Stimulated activated naive B cell treated with anti-CD40 and anti-IgM and Interleukin-4, amounts not matched to agents 10 μg/mL and 1 μg/mL and 100 μg/mL, for 72 hours (primary cell): ENCODE data around the gene SH3BGRL2.

Experiments used
- ATAC-seq, 2 donors: fragments of 150-1000 bp; cut with Tn5 transposase; replicated peaks; 2 replicates each; pipeline ENCODE4 v1.10.0; 2021; ENCODE audit warnings: moderate library complexity in 1 of 2
- DNase-seq: peaks from one replicate; pipeline ENCODE4 v3.0.0; 2021
- H3K27ac Mint-ChIP-seq: one replicate; pipeline ENCODE4 v1.8.0; 2022; ENCODE audit warnings: mild to moderate bottlenecking, mixed read lengths
- H3K27me3 Mint-ChIP-seq, 2 donors: one replicate each; pipeline ENCODE4 v1.8.0; 2022; ENCODE audit warnings: mixed read lengths in 2 of 2
- H3K36me3 Mint-ChIP-seq, 2 donors: one replicate each; pipeline ENCODE4 v1.8.0; 2022; ENCODE audit warnings: mixed read lengths in 2 of 2, mild to moderate bottlenecking in 1 of 2
- H3K4me1 Mint-ChIP-seq, 2 donors: one replicate each; pipeline ENCODE4 v1.8.0; 2022; ENCODE audit warnings: mixed read lengths in 2 of 2, mild to moderate bottlenecking in 1 of 2
- H3K4me3 Mint-ChIP-seq, 2 donors: one replicate each; pipeline ENCODE4 v1.8.0; 2022; ENCODE audit warnings: mild to moderate bottlenecking in 2 of 2, mixed read lengths in 2 of 2, moderate library complexity in 1 of 2
- H3K9me3 Mint-ChIP-seq, 2 donors: one replicate each; pipeline ENCODE4 v1.8.0; 2022; ENCODE audit warnings: mixed read lengths in 2 of 2, mild to moderate bottlenecking in 1 of 2

SH3BGRL2 gene

DNA sequence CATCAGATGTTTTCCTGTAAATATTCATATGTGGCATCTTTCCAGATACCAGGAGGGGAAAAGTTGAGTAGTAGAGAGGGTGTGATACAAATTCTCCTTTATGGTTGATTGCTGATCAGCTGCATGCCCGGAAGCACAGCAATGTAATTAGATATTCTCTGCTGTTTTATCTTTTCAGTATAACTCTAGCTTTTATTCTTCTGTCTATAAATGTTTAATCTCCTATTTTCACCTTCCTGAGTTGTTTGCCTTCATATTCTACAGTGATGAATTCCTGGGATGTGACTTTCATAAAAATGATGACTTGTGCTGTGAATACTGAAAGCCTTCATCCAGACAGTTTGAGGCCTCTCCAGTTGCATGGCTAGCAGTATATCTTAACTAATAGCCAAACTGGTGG is 53.7 kb downstream of the SH3BGRL2 start:
- Mint-ChIP-seq H3K27me3 (no peaks in the 10 kb centered on the region), H3K4me3 (no peak overlapping the region), H3K9me3 (peaks cover 3 to 4% of the 10 kb centered on the region in 2 donors), H3K4me1 (no peaks in the 10 kb centered on the region), H3K36me3 (no peaks in the 10 kb centered on the region), H3K27ac (no peak overlapping the region)
- ATAC-seq (no peak), DNase-seq (no peak)

DNA sequence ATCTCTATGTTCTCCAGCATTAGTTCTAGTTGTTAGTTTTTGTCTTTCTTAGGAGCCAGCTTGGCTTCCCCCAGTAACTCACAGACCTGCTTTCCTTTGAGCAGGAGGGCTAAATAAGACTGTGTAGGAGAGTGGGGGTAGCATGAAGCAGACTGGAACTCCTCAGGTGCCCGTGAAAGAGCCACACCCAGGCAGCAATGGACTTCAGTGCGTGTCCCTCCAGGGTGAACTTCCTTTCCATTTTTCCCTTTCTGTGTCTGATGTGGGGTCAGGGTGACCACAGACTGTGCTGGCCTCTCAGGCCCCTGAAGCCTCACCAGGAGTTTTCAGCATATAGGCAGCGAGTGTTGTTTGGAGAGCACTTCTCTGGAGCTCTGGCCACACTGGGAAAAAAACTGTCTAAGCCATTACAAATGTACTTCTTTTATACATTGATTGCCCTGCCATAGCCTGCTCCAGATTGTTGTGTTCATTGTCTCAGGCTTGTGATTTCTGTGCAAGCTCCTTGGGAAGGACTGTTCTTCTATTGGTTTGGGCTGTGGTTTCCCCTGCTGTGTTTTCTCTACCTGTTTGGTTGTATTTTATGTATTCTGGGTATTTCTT is 55.7 kb downstream of the SH3BGRL2 start:
- ATAC-seq (no peak), DNase-seq (no peak)
- Mint-ChIP-seq H3K4me3 (no peak overlapping the region), H3K9me3 (peaks cover 2 to 3% of the 10 kb centered on the region in 2 donors), H3K36me3 (no peaks in the 10 kb centered on the region), H3K27ac (no peak overlapping the region), H3K27me3 (no peaks in the 10 kb centered on the region), H3K4me1 (no peaks in the 10 kb centered on the region)

DNA sequence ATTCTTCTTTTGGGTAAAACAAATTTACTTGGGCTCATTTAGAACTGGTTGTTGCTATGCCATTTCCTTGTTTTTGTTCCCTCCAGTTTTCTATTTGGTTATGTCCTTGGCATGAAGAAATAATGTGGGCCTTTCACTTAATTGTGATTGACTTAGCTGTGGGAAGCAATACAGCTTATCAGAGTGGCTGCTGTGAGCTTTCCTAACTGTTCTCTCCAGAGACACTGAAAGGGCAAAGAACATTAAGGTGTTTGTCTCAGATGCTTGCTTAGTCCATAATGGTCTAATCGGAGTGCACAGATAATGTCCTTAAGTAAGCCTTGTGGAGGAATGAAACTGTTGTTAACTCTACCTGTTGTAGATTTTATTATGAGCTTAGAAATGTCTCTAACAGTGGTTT is 56.6 kb downstream of the SH3BGRL2 start:
- H3K9me3 Mint-ChIP-seq = peaks cover 1 to 2% of the 10 kb centered on the region in 2 donors
- H3K4me1 Mint-ChIP-seq = no peaks in the 10 kb centered on the region
- H3K27ac Mint-ChIP-seq = no peak overlapping the region
- DNase-seq = no peak
- H3K4me3 Mint-ChIP-seq = no peak overlapping the region
- no peaks in the 10 kb centered on the region for H3K36me3 Mint-ChIP-seq
- no peaks in the 10 kb centered on the region for H3K27me3 Mint-ChIP-seq
- no peak for ATAC-seq

DNA sequence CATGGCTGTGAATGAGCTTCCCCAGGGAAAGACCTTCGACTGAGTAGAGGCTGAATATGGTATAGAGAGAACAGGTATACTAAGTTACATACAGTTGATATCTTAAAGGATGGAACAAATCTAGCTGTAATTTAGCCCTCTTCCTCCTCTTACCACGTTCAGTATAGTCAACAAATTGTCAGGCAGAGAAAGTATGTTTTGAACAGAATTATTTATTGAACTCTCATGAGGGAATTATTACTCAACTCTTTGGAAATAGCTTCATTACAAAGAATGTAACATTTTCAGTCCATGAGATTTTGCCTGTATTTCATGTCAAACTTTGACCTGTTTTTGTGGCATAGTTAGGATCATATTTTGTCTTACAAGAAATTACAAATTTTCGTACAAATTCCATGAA is 63.0 kb downstream of the SH3BGRL2 start:
- no peak for ATAC-seq
- no peaks in the 10 kb centered on the region for H3K36me3 Mint-ChIP-seq
- no peak for DNase-seq
- no peaks in the 10 kb centered on the region for H3K4me1 Mint-ChIP-seq
- H3K9me3 Mint-ChIP-seq = no peaks in the 10 kb centered on the region
- H3K27me3 Mint-ChIP-seq = no peaks in the 10 kb centered on the region
- H3K4me3 Mint-ChIP-seq = no peak overlapping the region
- H3K27ac Mint-ChIP-seq = no peak overlapping the region

DNA sequence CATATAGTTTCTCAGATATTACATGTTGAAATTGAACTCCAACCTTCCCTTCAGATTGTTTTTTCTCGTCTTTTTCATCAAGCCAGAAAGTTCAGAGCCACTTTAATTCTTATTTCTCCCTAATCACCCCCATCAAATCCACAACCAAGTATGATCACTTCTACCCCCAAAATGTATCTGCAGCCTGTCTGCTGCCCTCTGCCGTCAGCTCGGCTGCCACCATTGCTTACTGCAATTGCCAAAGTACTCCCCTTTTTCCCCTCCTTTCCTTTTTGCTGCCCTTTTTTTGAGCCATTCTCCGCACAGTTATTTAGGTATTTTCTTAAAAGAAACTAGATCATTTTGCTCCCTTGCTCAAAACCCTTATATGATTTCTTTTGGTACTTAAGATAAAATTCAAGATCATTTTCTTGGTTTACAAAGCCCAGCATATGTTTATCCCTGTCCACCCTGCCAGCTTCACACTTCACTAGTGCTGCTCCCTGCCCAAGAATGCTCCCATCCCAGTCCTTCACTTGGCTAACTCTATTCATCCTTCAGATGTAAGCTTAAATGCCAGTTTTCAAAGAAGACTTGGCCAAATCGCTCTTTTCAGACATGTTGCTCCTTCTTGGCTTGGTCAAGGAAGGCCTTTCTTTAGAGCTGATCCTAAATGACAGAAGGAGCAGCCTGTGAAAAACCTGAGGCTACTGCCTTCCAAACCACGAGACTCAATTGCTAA is 63.7 kb downstream of the SH3BGRL2 start:
- no peak overlapping the region for H3K27ac Mint-ChIP-seq
- ATAC-seq (no peak), DNase-seq (no peak)
- no peak overlapping the region for H3K4me3 Mint-ChIP-seq
- no peaks in the 10 kb centered on the region for H3K4me1 Mint-ChIP-seq
- H3K27me3 Mint-ChIP-seq = no peaks in the 10 kb centered on the region
- no peaks in the 10 kb centered on the region for H3K36me3 Mint-ChIP-seq
- H3K9me3 Mint-ChIP-seq = no peaks in the 10 kb centered on the region

DNA sequence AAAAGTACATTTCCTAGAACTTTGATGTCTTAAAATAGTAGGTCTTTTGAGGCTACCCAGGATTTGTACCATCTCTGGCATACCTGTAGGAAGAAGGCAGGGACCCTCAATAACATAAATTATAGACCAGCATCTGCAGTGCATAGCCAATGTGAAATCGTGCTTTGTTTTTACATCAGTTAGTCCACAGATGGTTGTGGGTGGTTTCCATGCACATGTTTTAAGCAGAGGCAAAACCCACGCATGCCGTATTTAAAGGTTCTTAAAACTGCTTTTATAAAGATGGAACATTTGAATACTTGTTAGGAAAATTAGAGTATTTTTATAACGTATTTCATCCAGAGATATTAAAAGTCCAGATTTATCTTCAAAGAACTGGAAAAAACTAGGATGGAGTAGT is 66.3 kb downstream of the SH3BGRL2 start:
- Mint-ChIP-seq H3K9me3 (no peaks in the 10 kb centered on the region), H3K27ac (no peak overlapping the region), H3K4me3 (no peak overlapping the region), H3K4me1 (no peaks in the 10 kb centered on the region), H3K27me3 (no peaks in the 10 kb centered on the region), H3K36me3 (no peaks in the 10 kb centered on the region)
- ATAC-seq (no peak), DNase-seq (no peak)

DNA sequence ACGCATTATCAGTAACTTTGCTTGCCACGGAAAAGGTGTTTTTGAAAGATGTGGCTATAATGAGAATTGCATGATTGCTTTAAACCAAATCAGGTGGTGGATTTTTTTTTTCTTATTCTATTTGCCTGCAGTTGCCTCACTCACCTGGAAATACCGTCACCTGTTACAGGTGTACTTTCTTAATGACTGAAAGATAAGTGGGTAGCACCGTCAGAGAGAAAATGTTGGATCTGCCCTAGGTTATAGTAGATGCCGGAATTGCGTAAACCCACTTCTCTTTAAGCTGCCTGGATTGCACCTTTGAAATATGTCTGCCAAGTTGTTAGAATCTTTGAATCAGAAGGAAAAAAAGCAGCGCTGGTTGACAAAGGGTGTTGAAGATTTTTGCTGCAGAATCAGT is 68.5 kb downstream of the SH3BGRL2 start:
- ATAC-seq = no peak
- H3K4me3 Mint-ChIP-seq = no peak overlapping the region
- no peaks in the 10 kb centered on the region for H3K9me3 Mint-ChIP-seq
- H3K4me1 Mint-ChIP-seq = no peaks in the 10 kb centered on the region
- H3K27ac Mint-ChIP-seq = no peak overlapping the region
- no peaks in the 10 kb centered on the region for H3K36me3 Mint-ChIP-seq
- DNase-seq = no peak
- no peaks in the 10 kb centered on the region for H3K27me3 Mint-ChIP-seq

DNA sequence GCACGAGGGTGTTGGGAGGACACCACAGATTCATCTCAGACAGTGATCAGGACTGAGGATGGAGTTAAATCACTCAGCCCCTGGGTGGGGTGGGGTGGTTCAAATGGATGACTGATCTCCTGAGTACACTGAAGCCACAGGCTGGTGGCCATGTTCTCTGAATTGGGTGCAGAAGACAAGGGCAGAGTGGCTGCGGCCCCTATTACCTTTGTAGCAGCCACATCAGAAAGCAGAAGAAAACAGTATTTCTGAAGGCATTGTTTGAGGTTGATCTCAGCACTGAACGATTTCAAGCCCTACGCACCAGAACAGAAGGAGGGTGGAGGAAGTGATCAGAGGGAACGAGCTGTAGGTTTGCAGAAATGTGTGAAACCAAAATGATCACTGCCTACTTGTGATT is 71.6 kb downstream of the SH3BGRL2 start:
- DNase-seq (no peak), ATAC-seq (no peak)
- Mint-ChIP-seq H3K4me1 (no peaks in the 10 kb centered on the region), H3K36me3 (no peaks in the 10 kb centered on the region), H3K9me3 (no peaks in the 10 kb centered on the region), H3K27ac (no peak overlapping the region), H3K4me3 (no peak overlapping the region), H3K27me3 (no peaks in the 10 kb centered on the region)

DNA sequence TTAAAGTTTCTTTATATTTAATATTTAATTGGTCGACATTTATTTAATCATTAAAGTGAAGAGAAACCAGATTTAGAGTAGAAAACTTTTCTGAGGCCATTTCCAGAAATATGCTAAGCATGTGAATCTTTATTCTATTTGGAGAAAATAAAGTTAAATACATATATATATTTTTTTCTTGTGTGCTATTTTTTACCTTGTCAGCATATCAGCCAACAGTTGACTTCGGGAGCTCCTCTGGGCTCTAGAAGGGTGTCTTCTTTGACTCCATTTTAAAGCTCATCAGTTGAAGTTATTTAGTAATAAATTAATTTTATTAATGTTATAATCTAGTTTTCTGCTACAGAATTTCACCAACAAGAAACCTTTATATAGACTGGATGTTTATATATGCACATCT is 73.1 kb downstream of the SH3BGRL2 start:
- Mint-ChIP-seq H3K4me3 (no peak overlapping the region), H3K36me3 (no peaks in the 10 kb centered on the region), H3K27ac (no peak overlapping the region), H3K27me3 (no peaks in the 10 kb centered on the region), H3K4me1 (no peaks in the 10 kb centered on the region), H3K9me3 (no peaks in the 10 kb centered on the region)
- ATAC-seq (no peak), DNase-seq (no peak)

DNA sequence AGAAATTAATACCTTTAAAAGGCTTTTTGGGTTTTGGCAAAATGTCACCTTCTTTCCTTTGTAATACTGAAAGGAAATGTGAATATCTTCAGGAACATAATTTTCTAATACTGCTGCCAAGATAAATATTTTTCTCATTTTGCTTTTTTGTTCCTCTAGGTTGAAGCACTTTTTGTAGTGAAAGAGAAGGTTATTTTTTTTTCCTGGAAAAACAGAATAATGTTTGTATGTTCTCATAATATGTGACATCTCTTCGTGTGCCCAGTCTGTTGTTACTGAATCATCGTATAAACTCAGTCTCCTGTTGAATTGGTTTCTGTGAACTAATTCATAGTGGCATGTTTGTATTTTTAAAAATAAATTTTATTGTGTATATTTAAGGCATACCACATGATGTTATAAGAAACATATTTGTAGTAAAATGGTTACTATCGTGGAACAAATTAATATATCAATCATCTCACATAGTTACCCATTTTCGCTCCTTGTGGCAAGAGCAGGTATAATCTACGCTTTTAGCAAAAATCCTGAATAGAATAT is 74.4 kb downstream of the SH3BGRL2 start:
- ATAC-seq (no peak), DNase-seq (no peak)
- Mint-ChIP-seq H3K4me1 (no peaks in the 10 kb centered on the region), H3K27ac (no peak overlapping the region), H3K27me3 (no peaks in the 10 kb centered on the region), H3K4me3 (no peak overlapping the region), H3K9me3 (no peaks in the 10 kb centered on the region), H3K36me3 (no peaks in the 10 kb centered on the region)

DNA sequence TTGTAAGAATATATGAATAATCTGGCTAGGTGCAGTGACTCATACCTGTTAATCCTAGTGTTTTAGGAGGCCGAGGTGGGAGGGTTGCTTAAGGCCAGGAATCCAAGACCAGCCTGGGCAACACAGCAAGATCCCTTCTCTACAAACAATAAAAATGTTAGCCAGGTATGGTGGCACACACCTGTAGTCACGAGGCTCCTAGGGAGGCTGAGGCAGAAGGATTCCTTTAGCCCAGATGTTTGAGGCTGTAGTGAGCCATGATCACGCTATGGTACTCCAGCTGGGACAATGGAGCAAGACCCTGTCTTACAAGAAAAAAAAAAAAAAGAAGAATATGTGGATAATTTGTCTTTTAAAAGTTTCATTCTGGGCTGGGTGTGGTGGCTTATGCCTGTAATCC is 75.4 kb downstream of the SH3BGRL2 start:
- H3K4me3 Mint-ChIP-seq = no peak overlapping the region
- H3K9me3 Mint-ChIP-seq = no peaks in the 10 kb centered on the region
- H3K27me3 Mint-ChIP-seq = no peaks in the 10 kb centered on the region
- H3K4me1 Mint-ChIP-seq = no peaks in the 10 kb centered on the region
- no peak for ATAC-seq
- H3K36me3 Mint-ChIP-seq = no peaks in the 10 kb centered on the region
- no peak for DNase-seq
- H3K27ac Mint-ChIP-seq = no peak overlapping the region

DNA sequence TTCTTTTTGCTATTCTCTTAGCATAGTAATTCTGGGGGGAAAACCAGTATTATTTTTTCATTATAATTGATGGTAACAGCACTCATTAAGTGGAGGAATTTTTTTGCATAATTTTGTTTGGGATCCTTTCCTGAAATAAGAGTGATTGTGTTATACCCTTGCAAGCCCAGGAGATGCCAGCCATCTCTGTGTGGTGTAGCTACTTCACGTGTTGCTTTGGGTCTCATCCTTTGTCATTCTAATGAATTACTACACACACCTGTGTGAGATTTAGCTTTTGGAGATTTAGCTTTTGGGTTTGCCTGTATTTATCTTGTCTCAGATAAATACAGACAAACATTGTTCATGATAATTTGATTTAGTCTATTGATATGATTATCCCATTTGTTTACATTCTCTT is 76.5 kb downstream of the SH3BGRL2 start:
- Mint-ChIP-seq H3K4me3 (no peak overlapping the region), H3K27ac (no peak overlapping the region), H3K27me3 (no peaks in the 10 kb centered on the region), H3K36me3 (no peaks in the 10 kb centered on the region), H3K4me1 (no peaks in the 10 kb centered on the region), H3K9me3 (no peaks in the 10 kb centered on the region)
- ATAC-seq = no peak
- no peak for DNase-seq

DNA sequence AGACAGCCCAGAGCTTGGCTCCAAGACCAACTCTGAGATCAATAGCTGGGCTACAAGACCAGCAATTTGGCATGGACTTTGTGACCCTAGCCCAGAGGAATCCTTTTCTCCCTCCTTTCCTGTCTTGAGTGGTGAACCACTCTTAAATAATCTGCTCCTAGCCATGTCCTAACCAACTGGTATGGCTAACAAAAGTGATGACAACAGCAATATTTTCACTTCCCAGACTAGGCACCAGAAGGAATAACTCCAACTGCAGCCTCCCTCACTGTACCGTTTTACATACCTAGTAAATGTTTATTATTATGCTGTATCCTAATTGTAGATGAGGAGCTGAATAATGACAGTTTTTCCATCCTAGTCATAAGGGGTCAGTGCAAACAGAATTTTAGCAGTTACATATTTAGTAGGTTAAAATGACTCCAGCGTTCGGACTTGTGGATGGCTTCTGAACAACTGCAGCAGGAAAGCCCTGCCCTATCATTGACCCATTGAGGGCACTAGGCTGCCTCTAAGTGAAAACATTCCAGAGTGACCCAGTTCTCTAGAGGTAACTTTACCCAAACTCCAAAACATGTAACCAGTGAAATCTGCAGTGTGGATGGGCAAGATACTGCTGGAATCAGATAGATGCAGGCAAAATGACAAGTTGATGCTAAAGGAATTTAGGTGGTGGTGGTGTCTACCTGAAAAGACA is 77.1 kb downstream of the SH3BGRL2 start:
- no peak for ATAC-seq
- no peak overlapping the region for H3K27ac Mint-ChIP-seq
- no peaks in the 10 kb centered on the region for H3K9me3 Mint-ChIP-seq
- DNase-seq = no peak
- no peaks in the 10 kb centered on the region for H3K27me3 Mint-ChIP-seq
- no peak overlapping the region for H3K4me3 Mint-ChIP-seq
- no peaks in the 10 kb centered on the region for H3K4me1 Mint-ChIP-seq
- H3K36me3 Mint-ChIP-seq = no peaks in the 10 kb centered on the region

DNA sequence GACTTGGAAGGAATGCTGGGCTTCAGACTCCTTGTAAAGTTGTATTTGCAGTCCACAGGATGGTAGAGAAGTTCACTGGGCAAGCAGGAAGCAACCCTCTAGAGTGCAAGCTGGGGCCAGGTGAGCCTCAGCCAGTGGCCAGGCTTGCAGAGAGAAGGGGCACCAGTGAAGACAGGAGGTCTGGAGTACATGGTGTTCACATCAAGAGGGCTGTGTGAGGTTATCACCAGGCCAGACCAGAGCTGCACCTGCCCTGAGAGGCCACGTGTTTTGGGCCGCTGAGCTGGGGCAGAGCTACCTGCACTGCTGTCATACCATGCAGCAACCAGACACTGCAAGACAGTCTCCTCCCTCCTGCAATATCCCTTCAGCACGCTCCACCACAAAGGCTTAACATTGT is 79.0 kb downstream of the SH3BGRL2 start:
- H3K4me1 Mint-ChIP-seq = no peaks in the 10 kb centered on the region
- no peaks in the 10 kb centered on the region for H3K9me3 Mint-ChIP-seq
- DNase-seq (no peak), ATAC-seq (peak in 1 of 2 donors; percentile 19)
- H3K36me3 Mint-ChIP-seq = no peaks in the 10 kb centered on the region
- H3K27me3 Mint-ChIP-seq = no peaks in the 10 kb centered on the region
- no peak overlapping the region for H3K27ac Mint-ChIP-seq
- H3K4me3 Mint-ChIP-seq = no peak overlapping the region

DNA sequence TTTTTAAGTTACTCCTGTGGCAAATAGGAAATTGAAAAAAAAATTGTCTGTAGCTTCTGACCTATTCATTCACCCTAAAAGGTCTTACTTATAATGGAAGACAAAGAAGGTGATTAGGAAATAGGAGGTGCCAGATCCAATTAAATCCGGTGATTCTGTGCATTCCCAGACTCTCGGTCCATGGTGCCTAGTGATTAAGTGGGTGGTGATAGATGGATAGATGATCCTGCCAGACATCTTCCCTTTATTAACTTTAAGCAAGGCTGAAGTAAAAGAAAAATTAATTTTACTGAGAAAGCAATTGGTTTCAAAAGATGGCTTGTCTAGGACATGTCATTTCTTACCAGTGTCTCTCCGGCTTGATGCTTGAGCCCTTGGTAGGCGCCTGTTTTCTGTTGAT is 80.0 kb downstream of the SH3BGRL2 start:
- Mint-ChIP-seq H3K4me3 (no peak overlapping the region), H3K4me1 (no peaks in the 10 kb centered on the region), H3K36me3 (no peaks in the 10 kb centered on the region), H3K9me3 (no peaks in the 10 kb centered on the region), H3K27me3 (no peaks in the 10 kb centered on the region), H3K27ac (no peak overlapping the region)
- DNase-seq (no peak), ATAC-seq (no peak)
